ENCODE data around the gene CD99L2.

Gene CD99L2

DNA sequence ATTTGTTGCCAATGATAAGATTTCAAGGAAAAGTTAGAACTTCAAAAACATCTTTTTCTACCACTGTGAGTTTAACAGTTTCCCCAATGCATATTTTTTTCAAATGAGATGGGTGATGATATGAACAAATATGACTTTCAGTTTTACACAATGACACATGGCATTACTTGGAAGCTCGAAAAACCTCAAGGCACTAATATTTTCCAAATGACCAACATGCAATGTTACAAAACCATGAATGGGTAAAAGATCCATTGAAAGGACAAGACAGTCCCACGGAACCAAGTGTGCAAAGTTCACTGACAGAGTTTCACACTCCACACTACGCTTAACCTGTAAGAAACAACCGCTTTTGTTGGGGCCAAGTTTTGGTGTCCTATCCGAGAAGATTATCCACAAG is 84.5 kb downstream of the CD99L2 start:
- Histone ChIP-seq H3K4me1 (no peaks in the 10 kb centered on the region), H3K27me3 (no peaks in the 10 kb centered on the region), H3K4me3 (no peak overlapping the region), H3K27ac (no peak overlapping the region), H3K36me3 (no peaks in the 10 kb centered on the region), H3K9me3 (peaks cover 0 to 3% (median 0%) of the 10 kb centered on the region in 3 donors)
- intact Hi-C loops (cut with DNase I; ENCODE audit: low total_unique reads) = no loop called here
- TF ChIP-seq, protein P1, sequence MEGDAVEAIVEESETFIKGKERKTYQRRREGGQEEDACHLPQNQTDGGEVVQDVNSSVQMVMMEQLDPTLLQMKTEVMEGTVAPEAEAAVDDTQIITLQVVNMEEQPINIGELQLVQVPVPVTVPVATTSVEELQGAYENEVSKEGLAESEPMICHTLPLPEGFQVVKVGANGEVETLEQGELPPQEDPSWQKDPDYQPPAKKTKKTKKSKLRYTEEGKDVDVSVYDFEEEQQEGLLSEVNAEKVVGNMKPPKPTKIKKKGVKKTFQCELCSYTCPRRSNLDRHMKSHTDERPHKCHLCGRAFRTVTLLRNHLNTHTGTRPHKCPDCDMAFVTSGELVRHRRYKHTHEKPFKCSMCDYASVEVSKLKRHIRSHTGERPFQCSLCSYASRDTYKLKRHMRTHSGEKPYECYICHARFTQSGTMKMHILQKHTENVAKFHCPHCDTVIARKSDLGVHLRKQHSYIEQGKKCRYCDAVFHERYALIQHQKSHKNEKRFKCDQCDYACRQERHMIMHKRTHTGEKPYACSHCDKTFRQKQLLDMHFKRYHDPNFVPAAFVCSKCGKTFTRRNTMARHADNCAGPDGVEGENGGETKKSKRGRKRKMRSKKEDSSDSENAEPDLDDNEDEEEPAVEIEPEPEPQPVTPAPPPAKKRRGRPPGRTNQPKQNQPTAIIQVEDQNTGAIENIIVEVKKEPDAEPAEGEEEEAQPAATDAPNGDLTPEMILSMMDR (IDR thresholded peaks at IDR 0.05) = no peak
- no peak for DNase-seq

DNA sequence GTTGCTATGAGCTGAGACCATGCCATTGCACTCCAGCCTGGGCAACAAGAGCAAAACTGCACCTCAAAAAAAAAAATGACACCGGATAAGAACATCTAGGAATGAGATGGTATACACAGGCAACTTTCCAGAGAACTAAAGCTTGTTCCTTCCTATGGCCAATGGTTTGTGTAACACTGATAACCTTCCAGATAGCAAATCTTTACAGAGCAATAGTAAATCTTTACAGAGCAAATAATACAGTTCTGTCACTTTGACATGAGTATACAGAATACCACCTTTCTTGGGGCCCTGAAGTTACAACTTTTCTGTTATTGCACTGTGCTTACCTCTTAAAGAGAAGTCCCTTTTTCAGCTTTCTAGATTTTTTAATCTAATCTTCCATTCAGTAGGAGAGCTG is 91.6 kb downstream of the CD99L2 start:
- Histone ChIP-seq H3K4me1 (no peaks in the 10 kb centered on the region), H3K36me3 (peaks cover 0 to 5% (median 0%) of the 10 kb centered on the region in 3 donors), H3K4me3 (no peak overlapping the region), H3K27me3 (no peaks in the 10 kb centered on the region), H3K27ac (no peak overlapping the region), H3K9me3 (no peaks in the 10 kb centered on the region)
- intact Hi-C loops (cut with DNase I; ENCODE audit: low total_unique reads) = no loop called here
- TF ChIP-seq, protein P1 (IDR thresholded peaks at IDR 0.05) = no peak
- no peak for DNase-seq

DNA sequence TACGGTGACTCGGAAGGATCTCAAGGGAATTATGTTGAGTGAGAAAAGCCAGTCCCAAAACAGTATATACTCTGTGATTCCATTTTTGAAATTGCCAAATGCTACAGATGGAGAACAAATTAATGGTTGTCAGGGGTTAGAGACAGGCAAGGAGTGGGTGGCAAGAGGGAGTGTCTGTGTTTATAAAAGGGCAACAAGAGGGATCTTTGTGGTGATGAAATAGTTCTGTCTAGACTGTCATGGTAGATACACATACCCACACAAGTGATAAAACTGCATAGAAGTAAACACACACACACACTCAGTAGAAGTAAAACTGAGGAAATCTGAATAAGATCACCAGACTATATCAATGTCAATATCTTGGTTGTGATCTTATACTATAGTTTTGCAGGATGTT is 92.7 kb downstream of the CD99L2 start:
- Histone ChIP-seq H3K27ac (no peak overlapping the region), H3K4me1 (no peaks in the 10 kb centered on the region), H3K9me3 (no peaks in the 10 kb centered on the region), H3K4me3 (no peak overlapping the region), H3K27me3 (no peaks in the 10 kb centered on the region), H3K36me3 (peaks cover 0 to 5% (median 0%) of the 10 kb centered on the region in 3 donors)
- TF ChIP-seq, protein P1 (IDR thresholded peaks at IDR 0.05) = no peak
- intact Hi-C loops (cut with DNase I; ENCODE audit: low total_unique reads) = no loop called here
- no peak for DNase-seq

DNA sequence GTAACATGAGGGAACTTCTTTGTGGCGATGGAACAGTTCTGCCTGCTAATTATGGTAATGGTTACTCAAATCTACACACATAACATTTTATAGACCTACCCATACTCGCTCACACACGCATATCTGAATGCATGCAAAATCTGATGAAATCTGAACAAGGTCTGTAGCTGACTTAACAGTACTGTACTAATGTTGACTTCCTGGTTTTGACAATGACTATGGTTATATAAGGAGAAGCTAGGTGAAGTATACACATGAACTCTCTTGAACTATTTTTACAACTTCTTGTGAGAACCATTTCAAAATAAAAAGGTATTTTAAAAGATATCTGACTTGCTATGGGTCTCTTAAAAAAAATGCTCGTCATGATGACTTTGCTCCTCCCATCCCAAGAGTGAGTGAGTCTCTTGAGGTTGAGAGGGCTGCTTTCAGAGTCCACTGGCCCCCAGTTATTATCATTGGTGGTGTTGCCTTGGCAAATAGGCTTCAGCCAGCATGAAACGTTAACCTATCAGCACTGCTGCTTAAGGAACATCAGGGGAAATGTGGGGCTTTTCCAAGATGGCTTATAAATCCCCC is 105.4 kb downstream of the CD99L2 start:
- no peak overlapping the region for H3K27ac ChIP-seq
- intact Hi-C loops (cut with DNase I; ENCODE audit: low total_unique reads) = no loop called here

DNA sequence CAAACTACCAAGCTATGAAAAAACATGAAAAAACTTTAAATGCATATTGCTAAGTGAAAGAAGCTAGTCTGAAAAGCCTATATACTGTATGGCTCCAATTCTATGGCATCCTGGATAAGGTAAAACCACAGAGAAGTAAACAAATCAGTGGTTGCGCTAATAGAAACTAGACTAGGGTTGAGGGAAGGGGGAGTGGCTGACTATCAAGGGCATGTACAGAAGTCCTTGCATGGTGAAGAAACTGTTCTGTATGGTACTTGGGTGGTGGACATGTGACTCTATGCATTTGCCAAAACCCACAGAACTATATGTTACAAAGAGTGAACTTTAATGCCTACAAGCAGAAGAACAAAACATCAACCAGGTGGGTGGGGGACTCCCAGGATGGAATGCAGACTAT is 108.4 kb downstream of the CD99L2 start:
- no peaks in the 10 kb centered on the region for H3K9me3 ChIP-seq
- DNase-seq = no peak
- no peak overlapping the region for H3K4me3 ChIP-seq
- no peaks in the 10 kb centered on the region for H3K27me3 ChIP-seq
- no peaks in the 10 kb centered on the region for H3K4me1 ChIP-seq
- TF ChIP-seq, protein P1 (IDR thresholded peaks at IDR 0.05) = no peak
- H3K27ac ChIP-seq = no peak overlapping the region
- peaks cover 0 to 21% (median 11%) of the 10 kb centered on the region in 3 donors for H3K36me3 ChIP-seq
- intact Hi-C loops (cut with DNase I; ENCODE audit: low total_unique reads) = no loop called here

More for the DNA sequence above, 105.4 kb downstream of the CD99L2 start:
- Histone ChIP-seq H3K27me3 (no peaks in the 10 kb centered on the region), H3K4me1 (no peaks in the 10 kb centered on the region), H3K9me3 (no peaks in the 10 kb centered on the region), H3K4me3 (no peak overlapping the region), H3K36me3 (peaks cover 0 to 21% (median 11%) of the 10 kb centered on the region in 3 donors)
- TF ChIP-seq, protein P1 (IDR thresholded peaks at IDR 0.05) = no peak
- no peak for DNase-seq

DNA sequence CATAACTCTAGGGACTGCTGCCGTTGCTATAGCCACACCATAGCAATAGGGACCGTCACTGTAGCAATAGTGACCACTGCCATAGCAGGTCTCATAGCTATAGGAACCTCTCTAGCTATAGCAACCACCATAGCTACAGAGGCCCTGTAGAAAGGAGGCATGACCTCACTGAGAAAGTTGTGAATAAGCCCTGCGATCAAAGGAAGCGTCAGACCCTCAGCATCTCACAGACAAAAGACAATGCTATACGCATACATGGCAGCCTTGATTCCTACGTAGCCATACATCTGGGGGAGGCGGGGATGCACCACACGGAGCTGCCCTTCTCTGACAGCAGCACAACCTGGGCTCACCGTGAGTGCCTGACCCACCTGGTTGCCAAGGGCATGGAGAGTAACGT is 116.8 kb downstream of the CD99L2 start:
- no peaks in the 10 kb centered on the region for H3K4me1 ChIP-seq
- no peak for DNase-seq
- H3K27me3 ChIP-seq = no peaks in the 10 kb centered on the region
- H3K27ac ChIP-seq = no peak overlapping the region
- no peaks in the 10 kb centered on the region for H3K9me3 ChIP-seq
- H3K36me3 ChIP-seq = no peaks in the 10 kb centered on the region
- intact Hi-C loops (cut with DNase I; ENCODE audit: low total_unique reads) = no loop called here
- no peak overlapping the region for H3K4me3 ChIP-seq
- TF ChIP-seq, protein P1 (IDR thresholded peaks at IDR 0.05) = no peak

Data from tibial artery (tissue), 4 donors.